ENCODE results near the gene BAG5.

The BAG5 gene

GRCh38 chr14:103546652-103547454 is 15.6 kb downstream of the BAG5 start:
- no peak overlapping the region for H3K4me3 Mint-ChIP-seq
- H3K36me3 Mint-ChIP-seq (ENCODE audit: low read depth) = peaks cover 10% of the 10 kb centered on the region
- H3K27me3 Mint-ChIP-seq = peaks cover 4% of the 10 kb centered on the region
- no peaks in the 10 kb centered on the region for H3K9me3 Mint-ChIP-seq
- no peak overlapping the region for H3K27ac Mint-ChIP-seq
- H3K4me1 Mint-ChIP-seq (ENCODE audit: low read depth) = no peaks in the 10 kb centered on the region
- intact Hi-C loops (cut with micrococcal nuclease) = loop anchor here (1.0 kb wide), 2 partner anchors 29 to 47 kb away; no protein-coding TSS in a partner anchor

- H3K4me1 Mint-ChIP-seq (ENCODE audit: low read depth) = no peaks in the 10 kb centered on the region
- no peak overlapping the region for H3K4me3 Mint-ChIP-seq
- H3K9me3 Mint-ChIP-seq = no peaks in the 10 kb centered on the region
- peaks cover 3% of the 10 kb centered on the region for H3K36me3 Mint-ChIP-seq (ENCODE audit: low read depth)
- intact Hi-C loops (cut with micrococcal nuclease) = loop anchor here (1.0 kb wide), 2 partner anchors 28 to 46 kb away; no protein-coding TSS in a partner anchor
- H3K27me3 Mint-ChIP-seq = peaks cover 12% of the 10 kb centered on the region
- no peak overlapping the region for H3K27ac Mint-ChIP-seq
These were observed 16.4 kb downstream of the BAG5 start for GRCh38 chr14:103545915-103546651.

- intact Hi-C loops (cut with micrococcal nuclease) = no loop called here
- Mint-ChIP-seq H3K27ac (no peak overlapping the region), H3K36me3 (ENCODE audit: low read depth) (no peaks in the 10 kb centered on the region), H3K4me1 (ENCODE audit: low read depth) (no peaks in the 10 kb centered on the region), H3K27me3 (peaks cover 19% of the 10 kb centered on the region), H3K9me3 (no peaks in the 10 kb centered on the region), H3K4me3 (no peak overlapping the region)
These were observed 17.1 kb downstream of the BAG5 start for GRCh38 chr14:103545219-103545914.

- Mint-ChIP-seq H3K36me3 (ENCODE audit: low read depth) (no peaks in the 10 kb centered on the region), H3K4me1 (ENCODE audit: low read depth) (no peaks in the 10 kb centered on the region), H3K9me3 (no peaks in the 10 kb centered on the region), H3K4me3 (no peak overlapping the region), H3K27ac (no peak overlapping the region), H3K27me3 (peaks cover 26% of the 10 kb centered on the region)
- intact Hi-C loops (cut with micrococcal nuclease) = no loop called here
These were observed 17.9 kb downstream of the BAG5 start for GRCh38 chr14:103544388-103545218.

DNA sequence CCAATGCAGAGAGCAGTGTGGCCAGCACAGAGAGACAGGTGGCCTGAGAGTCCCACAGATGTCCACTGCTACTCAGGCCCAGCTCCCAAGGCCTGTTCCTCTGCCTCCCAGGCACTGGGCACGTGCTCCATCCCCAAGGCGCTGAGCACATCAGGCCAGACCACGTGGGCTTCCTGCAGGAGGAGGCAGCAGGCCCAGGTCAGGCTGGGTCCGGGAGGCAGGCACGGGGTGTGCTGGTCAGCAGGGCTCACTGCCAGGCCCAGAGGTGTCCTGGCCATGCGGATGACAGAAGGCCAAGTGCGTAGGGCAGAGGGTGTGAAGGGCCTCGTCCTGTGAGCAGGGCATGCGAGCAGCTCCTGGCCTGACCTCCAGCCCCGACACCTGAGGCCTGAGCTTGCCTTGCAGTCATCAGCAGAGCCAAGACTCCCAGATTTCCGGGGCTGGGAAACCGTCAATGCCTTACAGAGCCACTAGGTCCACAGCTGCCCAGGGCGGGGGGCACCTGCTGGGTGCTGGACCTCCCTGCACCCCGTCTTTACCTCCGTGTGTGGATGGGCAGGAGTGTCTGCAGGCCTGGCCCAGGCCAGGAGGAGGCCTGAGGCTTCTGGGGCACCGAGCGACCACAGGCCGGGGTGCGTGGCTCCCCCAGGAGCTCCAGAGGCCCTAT is 18.6 kb downstream of the BAG5 start:
- H3K4me3 Mint-ChIP-seq = no peak overlapping the region
- H3K27ac Mint-ChIP-seq = no peak overlapping the region
- H3K27me3 Mint-ChIP-seq = peaks cover 33% of the 10 kb centered on the region
- no peaks in the 10 kb centered on the region for H3K4me1 Mint-ChIP-seq (ENCODE audit: low read depth)
- no peaks in the 10 kb centered on the region for H3K36me3 Mint-ChIP-seq (ENCODE audit: low read depth)
- no peaks in the 10 kb centered on the region for H3K9me3 Mint-ChIP-seq
- intact Hi-C loops (cut with micrococcal nuclease) = no loop called here

- H3K4me3 Mint-ChIP-seq = no peak overlapping the region
- H3K27me3 Mint-ChIP-seq = peaks cover 40% of the 10 kb centered on the region
- no peaks in the 10 kb centered on the region for H3K36me3 Mint-ChIP-seq (ENCODE audit: low read depth)
- H3K4me1 Mint-ChIP-seq (ENCODE audit: low read depth) = no peaks in the 10 kb centered on the region
- no peaks in the 10 kb centered on the region for H3K9me3 Mint-ChIP-seq
- no peak overlapping the region for H3K27ac Mint-ChIP-seq
- intact Hi-C loops (cut with micrococcal nuclease) = no loop called here
These were observed 19.3 kb downstream of the BAG5 start for GRCh38 chr14:103543140-103543539.

- no peak overlapping the region for H3K27ac Mint-ChIP-seq
- peaks cover 42% of the 10 kb centered on the region for H3K27me3 Mint-ChIP-seq
- H3K36me3 Mint-ChIP-seq (ENCODE audit: low read depth) = no peaks in the 10 kb centered on the region
- H3K4me3 Mint-ChIP-seq = no peak overlapping the region
- no peaks in the 10 kb centered on the region for H3K9me3 Mint-ChIP-seq
- H3K4me1 Mint-ChIP-seq (ENCODE audit: low read depth) = no peaks in the 10 kb centered on the region
- intact Hi-C loops (cut with micrococcal nuclease) = no loop called here
These were observed 19.8 kb downstream of the BAG5 start for GRCh38 chr14:103542605-103543088.

DNA sequence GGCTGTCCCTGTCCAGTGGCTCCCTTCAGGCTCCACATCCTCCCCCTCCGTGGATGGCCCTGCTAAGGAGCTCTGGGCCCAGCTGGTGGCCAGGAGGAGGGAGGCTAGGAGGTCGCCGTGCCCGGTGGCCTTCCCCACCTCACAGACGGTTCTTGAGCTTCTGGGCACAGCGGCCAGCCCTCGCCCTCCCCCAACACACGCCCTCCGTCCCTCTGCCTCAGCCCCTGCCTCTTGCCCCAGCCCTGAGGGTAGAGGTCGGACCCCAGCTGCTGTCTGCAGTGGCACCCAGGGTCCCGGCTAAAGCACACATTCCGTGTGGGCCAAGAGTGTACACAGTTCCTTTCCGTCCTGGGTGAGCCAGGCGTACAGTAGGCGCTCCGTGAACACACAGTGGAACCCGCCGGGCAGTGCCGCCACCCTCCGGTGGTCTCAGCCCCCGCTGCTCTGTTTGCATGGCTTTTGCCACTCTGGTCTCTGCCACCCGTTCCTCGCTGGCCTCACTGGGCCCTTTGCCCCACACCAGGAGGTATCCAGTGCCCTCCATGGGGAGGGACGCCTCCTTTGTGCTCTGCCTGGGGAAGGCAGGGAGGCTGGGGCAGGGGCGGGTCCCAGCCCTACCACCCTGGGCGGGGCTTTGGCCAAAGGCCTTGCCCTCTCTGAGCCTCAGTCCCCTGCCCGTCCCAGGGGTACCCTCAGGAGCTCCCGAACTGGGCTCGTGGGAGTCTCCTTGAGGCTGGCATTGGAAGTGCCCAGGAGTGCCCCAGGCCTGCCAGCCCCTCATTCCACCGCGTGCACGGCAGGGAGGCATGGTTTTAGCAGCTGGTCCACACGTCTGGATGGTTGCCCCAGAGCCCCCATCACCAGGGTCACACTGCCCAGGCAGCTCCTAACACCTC is 20.5 kb downstream of the BAG5 start:
- Mint-ChIP-seq H3K9me3 (no peaks in the 10 kb centered on the region), H3K4me3 (no peak overlapping the region), H3K27me3 (peaks cover 42% of the 10 kb centered on the region), H3K4me1 (ENCODE audit: low read depth) (no peaks in the 10 kb centered on the region), H3K27ac (no peak overlapping the region), H3K36me3 (ENCODE audit: low read depth) (peaks cover 2% of the 10 kb centered on the region)
- intact Hi-C loops (cut with micrococcal nuclease) = no loop called here

DNA sequence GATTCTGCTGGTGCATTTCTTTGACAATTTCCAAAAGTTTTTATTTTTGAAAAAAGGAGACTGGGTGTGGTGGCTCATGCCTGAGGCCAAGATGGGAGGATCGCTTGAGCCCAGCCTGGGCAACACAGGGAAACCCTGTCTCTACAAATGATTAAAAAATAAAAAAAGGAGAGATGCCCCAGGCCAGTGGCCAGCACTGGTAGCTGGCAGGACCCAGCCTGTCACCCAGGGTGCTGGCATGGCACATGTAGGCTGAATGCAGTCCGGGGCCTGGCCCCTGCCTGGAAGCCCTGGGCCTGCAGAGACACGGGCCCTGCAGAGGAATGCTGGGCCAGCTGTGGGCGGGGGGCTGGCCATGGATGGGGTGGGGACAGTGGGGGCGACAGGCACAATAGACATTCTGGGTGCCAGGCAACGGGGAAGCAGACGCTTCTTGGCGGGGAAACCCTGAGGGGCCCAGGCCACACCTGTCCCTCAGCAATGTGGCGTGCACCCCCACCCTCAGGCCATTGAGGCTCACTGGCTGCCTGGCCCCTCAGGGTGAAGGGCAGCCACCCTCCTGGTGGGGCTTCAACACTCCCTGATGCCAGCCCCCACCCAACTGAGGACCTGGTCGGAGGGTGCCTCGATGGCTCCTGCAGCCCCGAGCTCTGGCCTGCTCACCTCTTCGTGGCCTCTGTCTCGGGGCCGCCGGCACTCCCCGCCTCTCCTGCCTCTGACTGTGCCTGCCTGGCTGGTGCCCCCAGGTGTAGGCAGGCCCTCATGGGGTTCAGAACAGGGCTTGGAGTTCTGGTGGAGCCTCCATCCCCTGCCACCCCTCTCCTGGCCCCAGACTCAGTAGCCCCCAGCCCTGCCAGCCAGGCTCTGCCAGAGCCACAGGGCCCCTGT is 21.4 kb downstream of the BAG5 start:
- peaks cover 42% of the 10 kb centered on the region for H3K27me3 Mint-ChIP-seq
- H3K4me1 Mint-ChIP-seq (ENCODE audit: low read depth) = no peaks in the 10 kb centered on the region
- H3K4me3 Mint-ChIP-seq = no peak overlapping the region
- no peaks in the 10 kb centered on the region for H3K9me3 Mint-ChIP-seq
- intact Hi-C loops (cut with micrococcal nuclease) = no loop called here
- no peak overlapping the region for H3K27ac Mint-ChIP-seq
- peaks cover 10% of the 10 kb centered on the region for H3K36me3 Mint-ChIP-seq (ENCODE audit: low read depth)

- intact Hi-C loops (cut with micrococcal nuclease) = no loop called here
- no peak overlapping the region for H3K4me3 Mint-ChIP-seq
- no peak overlapping the region for H3K27ac Mint-ChIP-seq
- H3K27me3 Mint-ChIP-seq = peaks cover 42% of the 10 kb centered on the region
- H3K9me3 Mint-ChIP-seq = no peaks in the 10 kb centered on the region
- H3K4me1 Mint-ChIP-seq (ENCODE audit: low read depth) = no peaks in the 10 kb centered on the region
- peaks cover 28% of the 10 kb centered on the region for H3K36me3 Mint-ChIP-seq (ENCODE audit: low read depth)
These were observed 23.2 kb downstream of the BAG5 start for GRCh38 chr14:103539056-103539825.

Data from dendritic cell treated with granulocyte-macrophage colony-stimulating factor and Interleukin-4, amounts not matched to agents 40 ng/mL and 50 ng/mL, for 4 days (primary cell).